ENCODE data around the gene DBN1.

DBN1 gene

DNA sequence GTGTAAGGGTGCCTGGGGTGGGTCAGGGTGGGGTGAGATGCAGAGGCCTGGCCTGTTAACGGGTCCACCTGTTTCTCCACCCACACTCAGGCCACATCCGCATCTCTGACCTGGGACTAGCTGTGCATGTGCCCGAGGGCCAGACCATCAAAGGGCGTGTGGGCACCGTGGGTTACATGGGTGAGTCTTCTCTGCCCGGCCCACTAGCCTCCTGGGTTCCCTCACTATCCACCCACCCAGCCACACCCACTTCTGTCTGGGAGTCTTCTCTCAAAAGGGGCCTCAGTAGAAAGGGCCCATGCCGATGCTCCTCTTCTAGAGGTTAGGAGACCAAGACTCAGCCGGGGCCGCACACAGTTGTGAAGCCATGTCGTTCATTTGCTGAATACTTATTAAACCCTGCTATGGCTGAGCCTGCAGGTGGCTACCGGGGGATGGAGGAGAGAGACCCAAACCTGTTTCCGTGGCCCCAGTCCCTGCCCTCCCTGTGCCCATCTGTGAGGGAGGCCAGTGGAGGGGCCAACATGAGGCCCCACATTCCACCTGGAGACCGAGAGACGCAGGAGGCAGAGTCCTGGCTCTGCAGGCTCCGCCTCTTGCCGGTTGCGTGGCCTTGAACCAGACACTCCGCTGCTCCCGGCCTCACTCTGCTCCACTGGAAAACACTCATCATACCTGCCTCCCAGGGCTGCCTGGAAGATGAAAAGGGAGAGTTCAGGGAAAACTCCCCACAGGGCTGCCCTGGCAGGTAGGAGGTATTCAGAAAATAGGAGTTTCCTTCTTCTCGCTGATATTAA is 38.3 kb downstream of the DBN1 start:
- Histone ChIP-seq H2BK15ac (ENCODE audit: low read length) (no peak overlapping the region), H4K8ac (ENCODE audit: low read depth, low read length) (no peak overlapping the region), H3K27ac (replicated peaks; ENCODE audit: low read length) (no peak overlapping the region), H3K36me3 (replicated peaks in 1 of 2; ENCODE audit: control insufficient read depth in 2 of 2, insufficient read depth in 2 of 2, low read length in 2 of 2) (peaks cover 49 to 89% of the 10 kb centered on the region in 2 donors), H2BK120ac (ENCODE audit: low read depth, low read length) (no peak overlapping the region), H3K4ac (ENCODE audit: low read length) (no peak overlapping the region), H3K18ac (ENCODE audit: low read length) (no peak overlapping the region), H3K9ac (ENCODE audit: low read depth, low read length, poor library complexity) (no peak overlapping the region), H4K91ac (ENCODE audit: low read depth, low read length, poor library complexity) (no peak overlapping the region), H3K4me3 (ENCODE audit: low read length in 2 of 2) (no peak overlapping the region), H2BK12ac (ENCODE audit: low read length) (no peak overlapping the region), H2BK5ac (ENCODE audit: low read length) (no peak overlapping the region), H3K27me3 (ENCODE audit: control insufficient read depth in 3 of 3, insufficient read depth in 3 of 3, low read depth in 1 of 3, low read length in 3 of 3) (no peaks in the 10 kb centered on the region), H3K14ac (ENCODE audit: low read length) (no peak overlapping the region), H3K4me1 (ENCODE audit: control insufficient read depth in 2 of 2, insufficient read depth in 1 of 2, low read depth in 1 of 2, low read length in 2 of 2) (no peaks in the 10 kb centered on the region), H2AK5ac (ENCODE audit: low read depth, low read length) (no peak overlapping the region), H3K4me2 (ENCODE audit: insufficient read depth, low read length, poor library complexity, severe bottlenecking) (no peak overlapping the region), H3K79me1 (ENCODE audit: low read depth, low read length) (peaks cover 4% of the 10 kb centered on the region), H3K23ac (ENCODE audit: low read depth, low read length, poor library complexity) (no peak overlapping the region), H3K9me3 (replicated peaks in 1 of 2; ENCODE audit: control insufficient read depth in 2 of 2, insufficient read depth in 1 of 2, low read depth in 1 of 2, low read length in 2 of 2) (no peaks in the 10 kb centered on the region), H2AFZ (ENCODE audit: low read length) (no peak overlapping the region)
- no peak for DNase-seq (ENCODE audit: low spot score)
- WGBS, 2 donors (ENCODE audit: extremely low coverage in 2 of 2, insufficient read length in 2 of 2, insufficient replicate concordance in 1 of 2): no CpG with 5 or more reads among the region's 20 CpGs

DNA sequence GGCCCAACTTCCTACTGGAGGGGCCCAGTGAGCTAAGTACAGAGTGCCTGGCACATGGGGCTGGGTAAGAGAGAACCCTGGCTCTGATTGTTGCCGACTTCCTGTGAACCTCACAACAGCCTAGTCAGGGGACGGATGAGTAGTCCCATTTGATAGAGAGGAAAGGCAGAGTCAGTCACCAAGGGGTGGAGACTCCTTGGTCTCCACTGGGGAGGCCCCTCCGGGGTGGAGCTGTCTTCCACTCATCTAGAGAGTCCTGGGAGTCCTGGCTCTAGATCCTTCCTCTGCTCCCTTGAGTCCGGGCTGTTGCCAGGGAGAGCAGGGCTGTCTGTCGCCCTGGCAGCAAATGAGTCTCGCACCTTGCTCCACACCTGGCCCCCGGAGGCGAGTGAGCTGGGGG is 39.0 kb downstream of the DBN1 start:
- Histone ChIP-seq H3K9ac (ENCODE audit: low read depth, low read length, poor library complexity) (no peak overlapping the region), H3K9me3 (replicated peaks in 1 of 2; ENCODE audit: control insufficient read depth in 2 of 2, insufficient read depth in 1 of 2, low read depth in 1 of 2, low read length in 2 of 2) (no peaks in the 10 kb centered on the region), H3K14ac (ENCODE audit: low read length) (no peak overlapping the region), H2BK5ac (ENCODE audit: low read length) (no peak overlapping the region), H3K79me1 (ENCODE audit: low read depth, low read length) (peaks cover 6% of the 10 kb centered on the region), H3K4me1 (ENCODE audit: control insufficient read depth in 2 of 2, insufficient read depth in 1 of 2, low read depth in 1 of 2, low read length in 2 of 2) (peaks cover 0 to 1% of the 10 kb centered on the region in 2 donors), H2BK15ac (ENCODE audit: low read length) (no peak overlapping the region), H4K91ac (ENCODE audit: low read depth, low read length, poor library complexity) (no peak overlapping the region), H3K4me3 (ENCODE audit: low read length in 2 of 2) (no peak overlapping the region), H3K27ac (replicated peaks; ENCODE audit: low read length) (no peak overlapping the region), H2BK120ac (ENCODE audit: low read depth, low read length) (no peak overlapping the region), H3K18ac (ENCODE audit: low read length) (no peak overlapping the region), H3K4me2 (ENCODE audit: insufficient read depth, low read length, poor library complexity, severe bottlenecking) (no peak overlapping the region), H3K36me3 (replicated peaks in 1 of 2; ENCODE audit: control insufficient read depth in 2 of 2, insufficient read depth in 2 of 2, low read length in 2 of 2) (peaks cover 47 to 89% of the 10 kb centered on the region in 2 donors), H3K27me3 (ENCODE audit: control insufficient read depth in 3 of 3, insufficient read depth in 3 of 3, low read depth in 1 of 3, low read length in 3 of 3) (no peaks in the 10 kb centered on the region), H2BK12ac (ENCODE audit: low read length) (no peak overlapping the region), H4K8ac (ENCODE audit: low read depth, low read length) (no peak overlapping the region), H3K23ac (ENCODE audit: low read depth, low read length, poor library complexity) (no peak overlapping the region), H2AFZ (ENCODE audit: low read length) (no peak overlapping the region), H3K4ac (ENCODE audit: low read length) (no peak overlapping the region), H2AK5ac (ENCODE audit: low read depth, low read length) (no peak overlapping the region)
- WGBS, 2 donors (ENCODE audit: extremely low coverage in 2 of 2, insufficient read length in 2 of 2, insufficient replicate concordance in 1 of 2): no CpG with 5 or more reads among the region's 8 CpGs
- DNase-seq (ENCODE audit: low spot score): no peak

DNA sequence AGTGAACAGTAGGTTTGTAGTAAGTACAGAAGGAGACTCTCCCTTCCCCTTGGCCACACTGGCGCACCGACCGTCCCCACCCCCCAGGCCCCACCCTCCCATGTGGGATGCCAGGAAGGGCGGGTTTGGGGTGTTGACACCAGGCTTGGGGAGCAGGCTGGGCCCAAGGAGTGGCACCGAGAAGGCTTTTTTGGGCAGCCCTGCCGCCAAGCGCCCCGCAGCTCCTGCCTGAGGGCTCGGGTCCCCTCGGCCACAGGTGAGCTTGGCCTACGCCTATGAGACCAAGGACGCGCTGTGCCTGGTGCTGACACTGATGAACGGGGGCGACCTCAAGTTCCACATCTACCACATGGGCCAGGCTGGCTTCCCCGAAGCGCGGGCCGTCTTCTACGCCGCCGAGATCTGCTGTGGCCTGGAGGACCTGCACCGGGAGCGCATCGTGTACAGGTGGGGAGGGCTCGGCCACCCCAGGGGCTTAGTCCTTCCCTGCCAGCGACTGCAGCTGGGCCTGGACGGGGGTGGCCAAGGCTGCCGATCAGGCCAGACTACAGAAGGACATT is 39.7 kb downstream of the DBN1 start:
- no CpG with 5 or more reads among the region's 29 CpGs for WGBS, 2 donors (ENCODE audit: extremely low coverage in 2 of 2, insufficient read length in 2 of 2, insufficient replicate concordance in 1 of 2)
- no peak for DNase-seq (ENCODE audit: low spot score)
- Histone ChIP-seq H2BK120ac (ENCODE audit: low read depth, low read length) (no peak overlapping the region), H3K23ac (ENCODE audit: low read depth, low read length, poor library complexity) (no peak overlapping the region), H3K27ac (replicated peaks; ENCODE audit: low read length) (no peak overlapping the region), H3K14ac (ENCODE audit: low read length) (peak overlapping the region; percentile 49), H3K4me2 (ENCODE audit: insufficient read depth, low read length, poor library complexity, severe bottlenecking) (no peak overlapping the region), H3K4me1 (ENCODE audit: control insufficient read depth in 2 of 2, insufficient read depth in 1 of 2, low read depth in 1 of 2, low read length in 2 of 2) (peaks cover 0 to 1% of the 10 kb centered on the region in 2 donors), H3K27me3 (ENCODE audit: control insufficient read depth in 3 of 3, insufficient read depth in 3 of 3, low read depth in 1 of 3, low read length in 3 of 3) (no peaks in the 10 kb centered on the region), H3K4me3 (ENCODE audit: low read length in 2 of 2) (no peak overlapping the region), H3K36me3 (replicated peaks in 1 of 2; ENCODE audit: control insufficient read depth in 2 of 2, insufficient read depth in 2 of 2, low read length in 2 of 2) (peaks cover 47 to 86% of the 10 kb centered on the region in 2 donors), H4K8ac (ENCODE audit: low read depth, low read length) (no peak overlapping the region), H2BK12ac (ENCODE audit: low read length) (no peak overlapping the region), H2BK5ac (ENCODE audit: low read length) (peak overlapping the region; percentile 29), H2AK5ac (ENCODE audit: low read depth, low read length) (no peak overlapping the region), H2BK15ac (ENCODE audit: low read length) (no peak overlapping the region), H4K91ac (ENCODE audit: low read depth, low read length, poor library complexity) (no peak overlapping the region), H3K4ac (ENCODE audit: low read length) (no peak overlapping the region), H3K9me3 (replicated peaks in 1 of 2; ENCODE audit: control insufficient read depth in 2 of 2, insufficient read depth in 1 of 2, low read depth in 1 of 2, low read length in 2 of 2) (no peaks in the 10 kb centered on the region), H3K79me1 (ENCODE audit: low read depth, low read length) (peaks cover 6% of the 10 kb centered on the region), H3K9ac (ENCODE audit: low read depth, low read length, poor library complexity) (no peak overlapping the region), H3K18ac (ENCODE audit: low read length) (no peak overlapping the region), H2AFZ (ENCODE audit: low read length) (no peak overlapping the region)

DNA sequence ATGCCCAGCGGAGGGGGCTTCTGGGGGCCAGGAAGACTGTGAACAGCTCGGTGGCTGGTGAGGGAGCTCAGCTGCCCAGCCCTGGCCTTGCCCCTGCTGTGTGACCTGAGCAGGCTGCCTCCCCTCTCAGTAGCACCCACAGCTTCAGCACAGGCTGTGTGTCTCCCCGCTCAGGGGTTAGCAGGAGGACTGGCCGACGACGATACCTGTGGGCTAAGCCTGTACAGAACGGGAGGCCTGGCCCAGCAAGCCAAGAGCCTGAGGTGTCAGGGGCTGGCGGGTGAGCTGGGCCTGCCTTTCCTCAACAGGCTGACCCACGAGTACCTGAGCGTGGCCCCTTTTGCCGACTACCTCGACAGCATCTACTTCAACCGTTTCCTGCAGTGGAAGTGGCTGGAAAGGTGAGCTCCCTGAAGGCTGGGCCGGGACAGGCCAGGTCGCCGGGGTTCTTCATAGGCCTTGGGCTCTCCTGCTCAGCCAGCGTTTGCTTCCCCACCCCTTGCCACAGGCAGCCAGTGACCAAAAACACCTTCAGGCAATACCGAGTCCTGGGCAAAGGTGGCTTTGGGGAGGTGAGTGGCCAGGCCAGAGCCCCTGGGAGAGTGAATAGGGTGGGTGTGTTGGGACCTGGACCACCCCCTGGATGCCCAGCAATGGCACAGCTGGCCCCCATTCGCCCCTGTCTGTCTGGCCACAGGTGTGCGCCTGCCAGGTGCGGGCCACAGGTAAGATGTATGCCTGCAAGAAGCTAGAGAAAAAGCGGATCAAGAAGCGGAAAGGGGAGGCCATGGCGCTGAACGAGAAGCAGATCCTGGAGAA is 40.4 kb downstream of the DBN1 start:
- no peak overlapping the region for H4K91ac ChIP-seq (ENCODE audit: low read depth, low read length, poor library complexity)
- H3K4me1 ChIP-seq (ENCODE audit: control insufficient read depth in 2 of 2, insufficient read depth in 1 of 2, low read depth in 1 of 2, low read length in 2 of 2): peaks cover under 1 to 3% of the 10 kb centered on the region in 2 donors
- H2AK5ac ChIP-seq (ENCODE audit: low read depth, low read length): no peak overlapping the region
- peaks cover 4% of the 10 kb centered on the region for H3K79me1 ChIP-seq (ENCODE audit: low read depth, low read length)
- H3K27me3 ChIP-seq (ENCODE audit: control insufficient read depth in 3 of 3, insufficient read depth in 3 of 3, low read depth in 1 of 3, low read length in 3 of 3): no peaks in the 10 kb centered on the region
- H2AFZ ChIP-seq (ENCODE audit: low read length): no peak overlapping the region
- peaks cover 43 to 80% of the 10 kb centered on the region in 2 donors for H3K36me3 ChIP-seq (replicated peaks in 1 of 2; ENCODE audit: control insufficient read depth in 2 of 2, insufficient read depth in 2 of 2, low read length in 2 of 2)
- H2BK120ac ChIP-seq (ENCODE audit: low read depth, low read length): no peak overlapping the region
- WGBS, 2 donors (ENCODE audit: extremely low coverage in 2 of 2, insufficient read length in 2 of 2, insufficient replicate concordance in 1 of 2): no CpG with 5 or more reads among the region's 25 CpGs
- peak overlapping the region; percentile 5 for H3K23ac ChIP-seq (ENCODE audit: low read depth, low read length, poor library complexity)
- no peaks in the 10 kb centered on the region for H3K9me3 ChIP-seq (replicated peaks in 1 of 2; ENCODE audit: control insufficient read depth in 2 of 2, insufficient read depth in 1 of 2, low read depth in 1 of 2, low read length in 2 of 2)
- no peak overlapping the region for H2BK5ac ChIP-seq (ENCODE audit: low read length)
- H3K18ac ChIP-seq (ENCODE audit: low read length): no peak overlapping the region
- H4K8ac ChIP-seq (ENCODE audit: low read depth, low read length): no peak overlapping the region
- no peak overlapping the region for H2BK15ac ChIP-seq (ENCODE audit: low read length)
- H3K9ac ChIP-seq (ENCODE audit: low read depth, low read length, poor library complexity): no peak overlapping the region
- no peak overlapping the region for H3K14ac ChIP-seq (ENCODE audit: low read length)
- no peak for DNase-seq (ENCODE audit: low spot score)
- no peak overlapping the region for H3K4me2 ChIP-seq (ENCODE audit: insufficient read depth, low read length, poor library complexity, severe bottlenecking)
- no peak overlapping the region for H2BK12ac ChIP-seq (ENCODE audit: low read length)
- no peak overlapping the region for H3K4me3 ChIP-seq (ENCODE audit: low read length in 2 of 2)
- H3K4ac ChIP-seq (ENCODE audit: low read length): no peak overlapping the region
- H3K27ac ChIP-seq (replicated peaks; ENCODE audit: low read length): no peak overlapping the region
